Chondrocyte (in vitro differentiated cells): ENCODE data around the gene MAP3K20. TPM values are rescaled to one million over a fixed set of nuclear protein-coding genes. Genes with fewer than 3 reads are reported as not detected.

Experiments
- DNase-seq: peaks from one replicate; pipeline ENCODE4 v3.0.0; 2021; ENCODE audit warnings: mixed read lengths, low spot score
- H3K27ac Mint-ChIP-seq: one replicate; pipeline ENCODE4 v1.8.0; 2021; ENCODE audit warnings: mild to moderate bottlenecking, moderate library complexity, mixed read lengths; ENCODE audit not compliant: unreplicated experiment
- H3K27me3 Mint-ChIP-seq: 2 replicates; pipeline ENCODE4 v1.8.0; 2021; ENCODE audit warnings: low read depth, mixed read lengths
- H3K36me3 Mint-ChIP-seq: 2 replicates; pipeline ENCODE4 v1.8.0; 2021; ENCODE audit warnings: low read depth, mixed read lengths
- H3K4me1 Mint-ChIP-seq: 2 replicates; pipeline ENCODE4 v1.8.0; 2021; ENCODE audit warnings: low read depth, mild to moderate bottlenecking, mixed read lengths
- H3K4me3 Mint-ChIP-seq: one replicate; pipeline ENCODE4 v1.8.0; 2021; ENCODE audit warnings: mild to moderate bottlenecking, moderate library complexity, mixed read lengths; ENCODE audit not compliant: unreplicated experiment
- H3K9me3 Mint-ChIP-seq: 2 replicates; pipeline ENCODE4 v1.8.0; 2021; ENCODE audit warnings: low read depth, mixed read lengths
- total RNA-seq: library from RNA; stranded (reverse); gene quantifications from 3 replicates; pipeline ENCODE4 v1.2.1, GENCODE V29; 2021
- TF ChIP-seq, protein P1 (sequence below): fragments of 200-600 bp; sonication (generic); IDR thresholded peaks from 2 replicates; pipeline ENCODE4 v1.5.0; 2021; ENCODE audit warnings: antibody characterized with exemption, mild to moderate bottlenecking, moderate library complexity

The MAP3K20 gene
- total RNA-seq, 1 donor from 2014 or later: 68.5 TPM

DNA sequence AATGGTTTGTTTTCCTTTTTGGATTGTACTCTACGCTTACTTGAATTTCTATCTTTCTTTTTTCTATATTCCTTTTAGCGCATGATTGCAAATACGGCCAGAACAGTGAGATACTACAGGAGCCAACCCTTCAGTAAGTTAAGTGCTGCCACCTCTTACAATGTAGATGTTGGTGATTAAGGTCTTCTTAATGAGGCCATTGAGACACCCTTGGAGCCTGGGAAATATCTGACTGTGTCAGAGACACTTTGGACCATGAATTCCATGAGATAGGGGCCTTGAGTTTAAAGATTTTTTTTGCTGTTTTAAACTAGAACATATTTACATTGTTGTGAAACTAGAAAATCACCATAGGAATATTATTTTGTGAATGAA, 27.1 kb upstream of the MAP3K20 start:
- peaks cover 4% of the 10 kb centered on the region for H3K9me3 Mint-ChIP-seq
- TF ChIP-seq, protein P1, sequence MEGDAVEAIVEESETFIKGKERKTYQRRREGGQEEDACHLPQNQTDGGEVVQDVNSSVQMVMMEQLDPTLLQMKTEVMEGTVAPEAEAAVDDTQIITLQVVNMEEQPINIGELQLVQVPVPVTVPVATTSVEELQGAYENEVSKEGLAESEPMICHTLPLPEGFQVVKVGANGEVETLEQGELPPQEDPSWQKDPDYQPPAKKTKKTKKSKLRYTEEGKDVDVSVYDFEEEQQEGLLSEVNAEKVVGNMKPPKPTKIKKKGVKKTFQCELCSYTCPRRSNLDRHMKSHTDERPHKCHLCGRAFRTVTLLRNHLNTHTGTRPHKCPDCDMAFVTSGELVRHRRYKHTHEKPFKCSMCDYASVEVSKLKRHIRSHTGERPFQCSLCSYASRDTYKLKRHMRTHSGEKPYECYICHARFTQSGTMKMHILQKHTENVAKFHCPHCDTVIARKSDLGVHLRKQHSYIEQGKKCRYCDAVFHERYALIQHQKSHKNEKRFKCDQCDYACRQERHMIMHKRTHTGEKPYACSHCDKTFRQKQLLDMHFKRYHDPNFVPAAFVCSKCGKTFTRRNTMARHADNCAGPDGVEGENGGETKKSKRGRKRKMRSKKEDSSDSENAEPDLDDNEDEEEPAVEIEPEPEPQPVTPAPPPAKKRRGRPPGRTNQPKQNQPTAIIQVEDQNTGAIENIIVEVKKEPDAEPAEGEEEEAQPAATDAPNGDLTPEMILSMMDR: no peak
- no peak for DNase-seq
- no peaks in the 10 kb centered on the region for H3K27me3 Mint-ChIP-seq
- H3K4me3 Mint-ChIP-seq: no peak overlapping the region
- no peaks in the 10 kb centered on the region for H3K36me3 Mint-ChIP-seq
- H3K4me1 Mint-ChIP-seq: peaks cover 55% of the 10 kb centered on the region
- peak overlapping the region; percentile 90 for H3K27ac Mint-ChIP-seq

DNA sequence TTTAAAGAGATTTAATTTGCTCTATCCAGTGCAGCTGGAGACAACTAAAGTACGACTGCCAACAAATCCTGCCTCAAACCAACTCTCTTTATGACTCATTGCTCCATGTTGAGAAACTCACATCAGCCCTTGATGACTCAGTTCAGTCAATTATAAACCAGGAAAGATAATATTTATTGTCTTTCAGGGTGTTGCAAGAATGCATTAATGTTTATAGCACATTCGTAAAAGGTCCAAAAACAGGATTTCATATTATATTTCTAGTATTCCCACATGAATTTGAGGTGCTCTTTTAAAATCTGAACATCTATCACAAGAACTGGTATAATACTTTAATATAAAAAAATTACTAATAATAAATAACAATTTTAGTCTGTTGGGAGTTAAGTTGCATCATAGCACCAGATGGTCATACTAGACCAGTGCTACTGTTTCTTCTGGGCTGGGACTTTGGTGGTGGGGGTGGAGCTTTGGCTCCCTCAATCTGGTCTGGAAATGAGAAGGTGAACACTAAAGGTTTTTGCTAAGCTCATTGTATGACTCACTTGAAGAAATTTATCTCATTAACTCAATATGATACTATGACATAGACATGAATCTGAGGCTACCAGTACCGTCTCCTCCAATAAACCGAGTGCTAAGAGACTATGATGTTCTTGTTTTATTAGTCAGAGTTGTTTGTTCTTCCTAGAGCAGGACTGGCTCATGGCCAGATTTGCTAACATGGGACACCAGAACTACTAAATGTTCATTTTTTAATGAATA, 26.6 kb upstream of the MAP3K20 start:
- H3K4me3 Mint-ChIP-seq: no peak overlapping the region
- H3K4me1 Mint-ChIP-seq: peaks cover 61% of the 10 kb centered on the region
- H3K9me3 Mint-ChIP-seq: peaks cover 4% of the 10 kb centered on the region
- H3K27ac Mint-ChIP-seq: peak overlapping the region; percentile 90
- H3K27me3 Mint-ChIP-seq: no peaks in the 10 kb centered on the region
- DNase-seq: no peak
- H3K36me3 Mint-ChIP-seq: no peaks in the 10 kb centered on the region
- TF ChIP-seq, protein P1: no peak

DNA sequence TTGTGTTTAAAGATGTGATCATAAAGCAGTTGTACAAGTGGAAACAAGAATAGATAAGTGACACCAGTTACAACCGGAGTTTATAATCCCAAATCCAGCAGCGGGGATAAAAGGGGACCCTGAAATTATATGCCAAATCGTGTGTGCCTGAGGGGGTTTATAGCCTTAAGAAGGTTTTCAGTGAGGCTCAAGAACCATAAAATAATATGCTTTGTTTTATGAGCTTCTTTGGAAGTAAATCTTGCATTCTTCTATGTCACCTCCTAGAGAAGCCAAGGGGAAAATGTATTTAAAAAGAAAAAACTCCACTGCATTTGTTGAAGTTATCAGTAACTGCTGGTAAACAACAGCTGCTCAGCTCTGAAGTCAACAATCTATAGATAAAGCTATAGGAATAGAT, 25.8 kb upstream of the MAP3K20 start:
- TF ChIP-seq, protein P1: no peak
- Mint-ChIP-seq H3K36me3 (no peaks in the 10 kb centered on the region), H3K27me3 (no peaks in the 10 kb centered on the region), H3K4me1 (peaks cover 67% of the 10 kb centered on the region), H3K9me3 (peaks cover 4% of the 10 kb centered on the region), H3K4me3 (no peak overlapping the region), H3K27ac (peak overlapping the region; percentile 90)
- no peak for DNase-seq

DNA sequence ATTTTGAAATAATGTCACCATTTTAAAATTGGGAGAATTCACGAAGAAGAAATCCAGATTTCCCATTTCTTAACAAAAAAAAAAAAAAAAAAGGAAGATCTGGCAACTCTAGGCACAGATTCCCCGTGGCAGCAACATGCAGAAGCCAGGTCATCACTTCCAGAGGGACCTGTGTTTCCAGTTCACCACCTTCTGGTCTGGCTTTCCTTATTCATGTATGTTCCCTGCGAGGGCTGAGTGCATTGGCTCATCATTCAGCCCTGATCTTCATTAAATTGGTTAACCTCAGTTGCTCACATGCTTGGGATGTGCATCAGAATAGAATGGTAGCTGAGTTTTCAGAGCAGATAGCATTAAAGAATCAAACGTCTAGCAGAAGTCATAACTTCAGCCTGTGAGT, 25.0 kb upstream of the MAP3K20 start:
- H3K27ac Mint-ChIP-seq: peak overlapping the region; percentile 90
- peaks cover 4% of the 10 kb centered on the region for H3K9me3 Mint-ChIP-seq
- H3K4me3 Mint-ChIP-seq: no peak overlapping the region
- H3K27me3 Mint-ChIP-seq: no peaks in the 10 kb centered on the region
- H3K4me1 Mint-ChIP-seq: peaks cover 67% of the 10 kb centered on the region
- TF ChIP-seq, protein P1: no peak
- H3K36me3 Mint-ChIP-seq: no peaks in the 10 kb centered on the region
- DNase-seq: no peak

DNA sequence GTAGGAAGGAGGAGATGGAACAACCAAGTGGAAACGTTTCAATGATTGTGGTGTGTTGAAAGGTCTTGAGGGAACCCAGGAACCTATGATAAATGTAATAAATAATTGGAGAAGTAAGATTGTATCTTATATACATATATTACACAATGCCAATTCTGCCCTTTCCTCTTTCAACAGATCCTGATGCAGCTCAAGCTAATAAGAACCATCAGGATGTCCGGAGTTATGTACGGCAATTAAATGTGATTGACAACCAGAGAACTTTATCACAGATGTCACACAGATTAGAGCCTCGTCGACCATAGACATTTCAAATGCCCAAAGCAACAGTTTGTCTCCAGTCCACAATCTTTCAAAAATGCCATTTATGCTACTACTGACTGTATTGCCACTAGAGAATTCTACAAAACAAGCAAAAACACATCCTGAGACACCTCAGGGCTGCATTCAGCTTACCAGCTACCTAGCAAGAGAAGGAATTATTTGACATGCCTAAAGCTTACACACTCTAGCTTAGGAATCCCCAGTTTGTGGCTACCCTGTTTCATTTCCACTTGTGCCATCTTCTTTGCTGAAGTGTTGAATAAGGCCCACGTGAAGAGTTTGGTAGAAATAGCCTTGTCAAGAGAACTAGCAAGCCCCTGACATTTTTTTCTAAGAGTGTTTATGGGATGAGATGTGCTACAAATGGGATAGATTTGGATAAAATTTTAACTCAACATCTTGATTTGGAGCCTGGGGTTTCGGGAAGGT, 24.0 kb upstream of the MAP3K20 start:
- H3K9me3 Mint-ChIP-seq: peaks cover 4% of the 10 kb centered on the region
- H3K4me1 Mint-ChIP-seq: peaks cover 66% of the 10 kb centered on the region
- H3K4me3 Mint-ChIP-seq: no peak overlapping the region
- no peaks in the 10 kb centered on the region for H3K36me3 Mint-ChIP-seq
- DNase-seq: no peak
- TF ChIP-seq, protein P1: no peak
- no peak overlapping the region for H3K27ac Mint-ChIP-seq
- H3K27me3 Mint-ChIP-seq: no peaks in the 10 kb centered on the region
